Stimulated activated CD8-positive, alpha-beta memory T cell treated with anti-CD3 and anti-CD28 coated beads, Interleukin-2, amount 100 ng/mL, for 48 hours (primary cell): ENCODE measurements around the gene OR7C1.
"Not testable (repeated sequence)": the region's sequence is repeated elsewhere in the genome, so short reads cannot be mapped to it uniquely, and the experiment has no call there.

Experiments
- DNase-seq, 2 donors: peaks; one replicate each; pipeline ENCODE4 v3.0.0-alpha.2; 2020; ENCODE audit warnings: low read depth in 2 of 2

OR7C1 gene

GRCh38 chr19:14767466-14767971, 67.5 kb downstream of the OR7C1 start:
- DNase-seq, result no peak

GRCh38 chr19:14765841-14766240, 69.1 kb downstream of the OR7C1 start:
- not testable (repeated sequence) for DNase-seq

- DNase-seq, result not testable (repeated sequence)
These were observed 69.6 kb downstream of the OR7C1 start for GRCh38 chr19:14765403-14765802.

- no peak for DNase-seq
These were observed 70.6 kb downstream of the OR7C1 start for GRCh38 chr19:14764401-14764800.

GRCh38 chr19:14763497-14764145, 71.4 kb downstream of the OR7C1 start:
- DNase-seq, result no peak

- DNase-seq, result no peak
These were observed 72.9 kb downstream of the OR7C1 start for GRCh38 chr19:14762111-14762510.

- DNase-seq, result no peak
These were observed 73.4 kb downstream of the OR7C1 start for GRCh38 chr19:14761607-14762006.

GRCh38 chr19:14758816-14759215, 76.2 kb downstream of the OR7C1 start:
- DNase-seq, result no peak

GRCh38 chr19:14748601-14749000, 86.4 kb downstream of the OR7C1 start:
- no peak for DNase-seq
